HG03135 (cell line): ENCODE results near the gene ARHGAP12.

Source experiments
- ATAC-seq: cut with Tn5 transposase; IDR thresholded peaks from one replicate; pipeline ENCODE4 v1.9.1; 2021; ENCODE audit warnings: mild to moderate bottlenecking, moderate library complexity; ENCODE audit not compliant: unreplicated experiment

Gene ARHGAP12

GRCh38 chr10:31829776-31830175 lies 98.9 kb downstream of the ARHGAP12 start:
- ATAC-seq, result no peak

- ATAC-seq, result no peak
Observed at GRCh38 chr10:31823358-31823757, 105.3 kb downstream of the ARHGAP12 start.

GRCh38 chr10:31822616-31823318 lies 105.9 kb downstream of the ARHGAP12 start:
- no peak for ATAC-seq

GRCh38 chr10:31822150-31822549 lies 106.5 kb downstream of the ARHGAP12 start:
- ATAC-seq, result no peak

- no peak for ATAC-seq
Observed at GRCh38 chr10:31820778-31821369, 107.8 kb downstream of the ARHGAP12 start.

GRCh38 chr10:31820096-31820495 lies 108.5 kb downstream of the ARHGAP12 start:
- ATAC-seq, result no peak

- ATAC-seq, result no peak
Observed at GRCh38 chr10:31819391-31819820, 109.2 kb downstream of the ARHGAP12 start.

GRCh38 chr10:31816318-31816717 lies 112.3 kb downstream of the ARHGAP12 start:
- no peak for ATAC-seq

- ATAC-seq, result peak; percentile 72
Observed at GRCh38 chr10:31808258-31809218, 120.1 kb downstream of the ARHGAP12 start.

- no peak for ATAC-seq
Observed at GRCh38 chr10:31804352-31804810, 124.2 kb downstream of the ARHGAP12 start.

GRCh38 chr10:31803606-31804351 lies 124.9 kb downstream of the ARHGAP12 start:
- ATAC-seq, result no peak

- no peak for ATAC-seq
Observed at GRCh38 chr10:31799181-31799580, 129.4 kb downstream of the ARHGAP12 start.

GRCh38 chr10:31792745-31793144 lies 135.9 kb downstream of the ARHGAP12 start:
- ATAC-seq, result no peak

- ATAC-seq, result no peak
Observed at GRCh38 chr10:31789555-31789954, 139.1 kb downstream of the ARHGAP12 start.

GRCh38 chr10:31782701-31783100 lies 145.9 kb downstream of the ARHGAP12 start:
- ATAC-seq, result no peak

- ATAC-seq, result no peak
Observed at GRCh38 chr10:31780717-31781116, 147.9 kb downstream of the ARHGAP12 start.

- ATAC-seq, result no peak
Observed at GRCh38 chr10:31778627-31779026, 150.0 kb downstream of the ARHGAP12 start.

- no peak for ATAC-seq
Observed at GRCh38 chr10:31776159-31776558, 152.5 kb downstream of the ARHGAP12 start.

- ATAC-seq, result no peak
Observed at GRCh38 chr10:31774928-31775650, 153.5 kb downstream of the ARHGAP12 start.

GRCh38 chr10:31774299-31774900 lies 154.2 kb downstream of the ARHGAP12 start:
- ATAC-seq, result no peak
